ENCODE results near the gene REEP1. TPM values are rescaled to one million over a fixed set of nuclear protein-coding genes. Genes with fewer than 3 reads are reported as not detected.

Gene REEP1
- total and polyA plus RNA-seq, 2 of the 4 experiments (the other 2 are of a cell fraction), result under 0.01 to 0.03 TPM

DNA sequence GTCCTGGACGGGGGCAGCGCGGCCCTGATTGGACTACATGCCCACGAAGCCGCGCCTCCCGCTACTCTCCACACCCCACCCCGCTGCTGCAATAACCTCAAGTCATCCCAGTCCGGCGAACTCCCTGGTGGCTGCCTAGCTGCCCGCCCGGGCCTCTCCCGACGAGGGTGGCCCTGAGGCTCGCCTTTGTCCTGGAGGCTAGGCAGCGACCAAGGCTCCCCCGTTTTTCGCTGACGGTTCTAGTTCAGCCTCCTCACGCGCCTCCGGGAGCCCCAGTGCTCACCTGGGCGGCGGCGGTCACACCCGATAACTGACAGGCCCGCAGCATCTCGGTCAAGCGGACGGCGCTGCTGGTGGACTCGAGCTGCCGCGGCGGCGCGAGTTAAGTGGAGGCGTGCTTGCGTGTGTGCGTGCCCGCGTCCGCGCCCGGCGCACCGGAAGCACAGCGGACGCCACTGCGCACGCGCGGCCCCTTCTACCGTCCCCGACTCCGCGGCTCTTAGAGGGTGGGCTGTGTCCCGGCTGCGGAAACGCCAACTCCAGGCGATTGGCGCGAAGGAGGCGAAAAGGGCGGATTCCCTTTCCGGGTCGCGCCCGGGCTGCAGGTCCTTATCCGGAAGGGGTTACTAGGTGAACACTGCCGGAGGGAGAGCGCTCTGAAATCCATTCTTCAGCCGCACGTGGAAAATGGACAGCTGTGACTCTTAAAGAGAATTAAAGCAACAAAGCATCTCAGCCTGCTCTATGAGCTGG lies 142.2 kb downstream of the REEP1 start, which contains the start of gene IMMT:
TSS of gene IMMT (minus strand) at position 408 of the 753 bp plus-strand sequence. CDS start at position 328, 80 bp downstream.
- 0% methylated on average over 33 of the region's 74 CpGs; no CpG with 5 or more reads in 1 of the 2 experiments for WGBS, 2 experiments (ENCODE audit: extremely low coverage in 2 of 2, insufficient read length in 1 of 2)
- no peaks in the 10 kb centered on the region for H3K27me3 ChIP-seq (ENCODE audit: control insufficient read depth, insufficient read depth, low read length)
- H3K79me1 ChIP-seq (ENCODE audit: low read depth in 1 of 2, low read length in 2 of 2), result peaks cover 21 to 50% of the 10 kb centered on the region in 2 experiments
- peak within 1 kb of the TSS; percentile 74 for H3K56ac ChIP-seq (ENCODE audit: extremely low read depth, insufficient read depth, low read length)
- H2BK5ac ChIP-seq (ENCODE audit: low read depth, low read length, poor library complexity, severe bottlenecking), result peak within 1 kb of the TSS; percentile 91
- H3K18ac ChIP-seq (ENCODE audit: low read depth, low read length), result peak within 1 kb of the TSS; percentile 33
- CTCF ChIA-PET, result interaction anchor here (0.9 kb wide), 1 partner anchor 11 kb away, joined by 3 read pairs; no protein-coding TSS in a partner anchor
- H3K23ac ChIP-seq (ENCODE audit: low read depth, low read length), result peak within 1 kb of the TSS; percentile 97
- H3K14ac ChIP-seq (replicated peaks; ENCODE audit: low read depth, low read length), result peak within 1 kb of the TSS; percentile 98
- no peak within 1 kb of the TSS for H2BK20ac ChIP-seq (ENCODE audit: low read depth, low read length)
- TF ChIP-seq MAZ (IDR thresholded peaks at IDR 0.05; ENCODE audit: borderline replicate concordance, low read depth, low read length), result peak; percentile 62; the same call in 1 of the 2 replicates
- no peak for TF ChIP-seq NFE2L2 (IDR thresholded peaks at IDR 0.05; ENCODE audit: low read depth, low read length)
- TF ChIP-seq SMC3 (IDR thresholded peaks at IDR 0.05; ENCODE audit: low read depth, low read length), result no peak
- TF ChIP-seq CEBPB (IDR thresholded peaks at IDR 0.05; ENCODE audit: low read depth, low read length), result peak; percentile 81
- peak; percentile 57 for TF ChIP-seq MXI1 (IDR thresholded peaks at IDR 0.05; ENCODE audit: borderline replicate concordance, low read depth, low read length)
- TF ChIP-seq POLR2A (IDR thresholded peaks at IDR 0.05; ENCODE audit: low read depth, low read length), result peak; percentile 98
- H2AFZ ChIP-seq (replicated peaks; ENCODE audit: low read length, poor library complexity), result peak within 1 kb of the TSS; percentile 99
- DNase-seq (peak; percentile 95), ATAC-seq (ENCODE audit: low read depth) (peak; percentile 93)
- peak within 1 kb of the TSS; percentile 96 for H4K5ac ChIP-seq (ENCODE audit: low read depth, low read length)
- H3K4me3 ChIP-seq (ENCODE audit: insufficient read depth, low read depth, low read length), result peak within 1 kb of the TSS; percentile 84
- no peaks in the 10 kb centered on the region for H3K9me3 ChIP-seq (ENCODE audit: control insufficient read depth, insufficient read depth, low read length)
- in situ Hi-C loops (cut with MboI; ENCODE audit: low sequenced_read_pairs), result no loop called here
- peak within 1 kb of the TSS; percentile 94 for H4K91ac ChIP-seq (ENCODE audit: insufficient read depth, low read depth, low read length)
- peak within 1 kb of the TSS; percentile 90 for H2AK5ac ChIP-seq (ENCODE audit: low read depth, low read length)
- H3K4me1 ChIP-seq (ENCODE audit: control insufficient read depth, insufficient read depth, low read length), result peaks cover 6% of the 10 kb centered on the region
- peaks cover 5% of the 10 kb centered on the region; the same call in 1 of the 2 replicates for H3K9me1 ChIP-seq (ENCODE audit: insufficient read depth, low read length)
- BruUV-seq (replicated peaks), result TSS peak; percentile 31
- intact Hi-C loops (cut with micrococcal nuclease), result loop anchor here (1.0 kb wide), 1 partner anchor 245 kb away; no protein-coding TSS in a partner anchor
- H3K36me3 ChIP-seq (ENCODE audit: control insufficient read depth, insufficient read depth, low read length), result no peaks in the 10 kb centered on the region; the same call in 1 of the 2 replicates
- dilution Hi-C loops (cut with HindIII; ENCODE audit: low sequenced_read_pairs, unreplicated experiment), result no loop called here
- peak within 1 kb of the TSS; percentile 92 for H3K27ac ChIP-seq (ENCODE audit: insufficient read depth, low read length)
- H3K9ac ChIP-seq (ENCODE audit: low read depth, low read length), result peak within 1 kb of the TSS; percentile 87
- peak within 1 kb of the TSS; percentile 99 for H4K8ac ChIP-seq (ENCODE audit: low read depth in 2 of 2, low read length in 2 of 2)
- peak within 1 kb of the TSS; percentile 40; the same call in 1 of the 3 replicates for H2BK15ac ChIP-seq (ENCODE audit: low read depth, low read length)
- H3K4me2 ChIP-seq (ENCODE audit: low read depth, low read length), result peak within 1 kb of the TSS; percentile 94
- H2BK120ac ChIP-seq (ENCODE audit: low read depth, low read length), result peak within 1 kb of the TSS; percentile 31; the same call in 1 of the 2 replicates
- POLR2A ChIA-PET (ENCODE audit: unreplicated experiment), result interaction anchor here (0.6 kb wide), 1 partner anchor 13 kb away, joined by 5 read pairs; no protein-coding TSS in a partner anchor
- peaks cover 32% of the 10 kb centered on the region for H4K20me1 ChIP-seq (ENCODE audit: insufficient read depth, low read length)
- H2AK9ac ChIP-seq (replicated peaks; ENCODE audit: low read depth, low read length, poor library complexity), result peak within 1 kb of the TSS; percentile 100
- H3K4ac ChIP-seq (ENCODE audit: low read depth, low read length), result peak within 1 kb of the TSS; percentile 94

Data from IMR-90 (cell line).